ENCODE results near the gene RNF135.

DNA sequence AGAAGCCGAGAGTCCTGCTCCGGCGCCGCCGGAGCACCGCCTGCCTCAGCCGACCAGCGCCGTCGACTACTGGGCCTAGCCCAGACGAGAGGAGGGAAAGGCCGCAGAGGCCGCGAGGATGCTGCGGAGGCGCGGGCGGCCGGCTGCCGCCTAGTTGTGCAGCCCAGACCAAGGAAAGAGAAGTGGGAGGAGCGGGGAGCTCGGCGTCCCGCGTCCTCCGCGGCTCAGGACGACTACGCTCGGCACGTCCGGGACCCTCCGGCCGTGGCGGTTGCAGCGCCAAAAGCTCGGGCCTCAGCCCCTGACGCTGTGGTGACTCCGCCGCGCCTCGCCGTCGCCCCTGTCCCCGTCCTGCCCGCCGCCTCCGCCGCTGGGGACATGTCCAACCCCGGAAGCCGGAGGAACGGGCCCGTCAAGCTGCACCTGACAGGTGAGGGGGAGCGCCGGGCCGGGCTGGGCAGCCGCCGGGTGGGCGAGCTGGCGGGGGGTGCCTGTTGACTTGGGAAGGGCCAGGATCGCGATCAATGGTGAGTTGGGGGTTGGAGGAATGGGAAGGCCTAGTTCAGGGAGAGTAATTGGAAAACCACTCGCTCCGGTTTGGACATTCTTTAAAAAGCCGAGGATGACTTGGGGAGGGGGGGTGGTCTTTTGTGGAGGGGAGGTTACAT lies 37.7 kb downstream of the RNF135 start:
- TF ChIP-seq, protein P1, sequence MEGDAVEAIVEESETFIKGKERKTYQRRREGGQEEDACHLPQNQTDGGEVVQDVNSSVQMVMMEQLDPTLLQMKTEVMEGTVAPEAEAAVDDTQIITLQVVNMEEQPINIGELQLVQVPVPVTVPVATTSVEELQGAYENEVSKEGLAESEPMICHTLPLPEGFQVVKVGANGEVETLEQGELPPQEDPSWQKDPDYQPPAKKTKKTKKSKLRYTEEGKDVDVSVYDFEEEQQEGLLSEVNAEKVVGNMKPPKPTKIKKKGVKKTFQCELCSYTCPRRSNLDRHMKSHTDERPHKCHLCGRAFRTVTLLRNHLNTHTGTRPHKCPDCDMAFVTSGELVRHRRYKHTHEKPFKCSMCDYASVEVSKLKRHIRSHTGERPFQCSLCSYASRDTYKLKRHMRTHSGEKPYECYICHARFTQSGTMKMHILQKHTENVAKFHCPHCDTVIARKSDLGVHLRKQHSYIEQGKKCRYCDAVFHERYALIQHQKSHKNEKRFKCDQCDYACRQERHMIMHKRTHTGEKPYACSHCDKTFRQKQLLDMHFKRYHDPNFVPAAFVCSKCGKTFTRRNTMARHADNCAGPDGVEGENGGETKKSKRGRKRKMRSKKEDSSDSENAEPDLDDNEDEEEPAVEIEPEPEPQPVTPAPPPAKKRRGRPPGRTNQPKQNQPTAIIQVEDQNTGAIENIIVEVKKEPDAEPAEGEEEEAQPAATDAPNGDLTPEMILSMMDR (IDR thresholded peaks at IDR 0.05; ENCODE audit: low read length) = no peak
- TF ChIP-seq EZH2phosphoT487 (IDR thresholded peaks at IDR 0.05; ENCODE audit: low read length) = no peak
